Measurements from ENCODE around the gene PIR.

DNA sequence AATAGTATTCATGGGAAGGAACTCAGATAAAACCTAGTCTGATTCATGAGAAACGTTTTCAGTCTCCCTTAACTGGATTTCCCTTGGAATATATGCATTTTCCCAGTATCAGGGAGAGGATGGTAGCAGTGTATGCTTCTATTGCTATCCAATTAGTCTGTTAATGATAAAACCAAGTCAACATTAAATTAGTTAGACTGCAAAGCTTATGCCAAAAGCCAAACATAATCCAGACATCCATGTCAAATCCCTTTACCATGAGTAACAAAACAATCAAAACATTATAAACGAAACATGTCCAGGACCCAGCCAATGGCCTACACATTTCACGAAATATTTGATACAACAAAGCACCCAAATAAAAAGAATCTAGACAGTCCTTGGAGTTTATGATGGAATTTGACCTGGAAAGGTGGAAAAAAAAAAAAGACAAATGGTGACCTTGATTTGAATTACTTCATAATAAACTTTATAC is 74.4 kb downstream of the PIR start:
- no peak for TF ChIP-seq TAF1 (IDR thresholded peaks at IDR 0.05; ENCODE audit: borderline replicate concordance, low read depth, low read length)
- TF ChIP-seq POLR2AphosphoS5 (IDR thresholded peaks at IDR 0.05; ENCODE audit: low read depth, low read length) = no peak
- no peak for TF ChIP-seq POLR2A (IDR thresholded peaks at IDR 0.05; ENCODE audit: low read depth, low read length)

All from GM12892 (cell line).